Smooth muscle cell (in vitro differentiated cells): Measurements from ENCODE around the gene TBRG4. TPM values are rescaled to one million over a fixed set of nuclear protein-coding genes. Genes with fewer than 3 reads are reported as not detected.

ENCODE experiments used
- DNase-seq: peaks from one replicate; lab custom pipeline; 2025; ENCODE audit not compliant: unreplicated experiment; lab: John Stamatoyannopoulos, UW
- H2AFZ ChIP-seq: fragments of 200-600 bp; sonication (generic); 2 replicates; pipeline ENCODE4 v1.6.0; 2016; ENCODE audit warnings: antibody characterized with exemption, low read depth, mild to moderate bottlenecking
- H3F3A ChIP-seq: fragments of 200-600 bp; sonication (generic); 2 replicates; pipeline ENCODE4 v1.6.0; 2017; ENCODE audit warnings: antibody characterized with exemption, low read depth
- H3K27ac ChIP-seq: fragments of 200-600 bp; sonication (generic); 2 replicates; pipeline ENCODE4 v1.5.1; 2016; ENCODE audit warnings: low read depth, mild to moderate bottlenecking
- H3K27me3 ChIP-seq: fragments of 200-600 bp; sonication (generic); 2 replicates; pipeline ENCODE4 v1.6.1; 2016; ENCODE audit warnings: low read depth, mild to moderate bottlenecking
- H3K36me3 ChIP-seq: fragments of 200-600 bp; sonication (generic); 2 replicates; pipeline ENCODE4 v1.5.1; 2016; ENCODE audit warnings: low read depth
- H3K4me1 ChIP-seq: fragments of 200-600 bp; sonication (generic); 2 replicates; pipeline ENCODE4 v1.5.1; 2016; ENCODE audit warnings: low read depth
- H3K4me2 ChIP-seq: fragments of 200-600 bp; sonication (generic); 2 replicates; pipeline ENCODE4 v1.6.0; 2016; ENCODE audit warnings: mild to moderate bottlenecking
- H3K4me3 ChIP-seq: fragments of 200-600 bp; sonication (generic); 2 replicates; pipeline ENCODE4 v1.5.1; 2016; ENCODE audit warnings: mild to moderate bottlenecking
- H3K79me2 ChIP-seq: fragments of 200-600 bp; sonication (generic); 2 replicates; pipeline ENCODE4 v1.6.0; 2016; ENCODE audit warnings: low read depth, mild to moderate bottlenecking
- H3K9ac ChIP-seq: fragments of 200-600 bp; sonication (generic); 2 replicates; pipeline ENCODE4 v1.6.0; 2016; ENCODE audit warnings: low read depth
- H3K9me3 ChIP-seq: fragments of 200-600 bp; sonication (generic); replicated peaks from 2 replicates; pipeline ENCODE4 v1.5.1; 2016; ENCODE audit warnings: low read depth
- H4K20me1 ChIP-seq: fragments of 200-600 bp; sonication (generic); 2 replicates; pipeline ENCODE4 v1.6.0; 2016; ENCODE audit warnings: low read depth
- CTCF ChIP-seq: fragments of 200-600 bp; sonication (generic); IDR thresholded peaks from 2 replicates; pipeline ENCODE4 v1.5.1; 2017; ENCODE audit warnings: borderline replicate concordance, mild to moderate bottlenecking, antibody characterized with exemption; ENCODE audit not compliant: insufficient read depth, poor library complexity, severe bottlenecking
- WGBS: methylation state at CpG from one replicate; pipeline ENCODE4 v1.1.7; 2016; ENCODE audit warnings: low lambda C conversion rate; 5-methylcytosine and 5-hydroxymethylcytosine counted together
- polyA plus RNA-seq: library from polyadenylated mRNA; unstranded; fragments of >200 nt; fragmentation: Nextera tagmentation; extraction: Ambion mirVana; gene quantifications from 2 replicates; pipeline ENCODE4 v1.2.1, GENCODE V29; 2016
- total RNA-seq: library from RNA; depleted of rRNA; stranded (reverse); fragments of >200 nt; gene quantifications from 2 replicates; pipeline ENCODE4 v1.2.3, GENCODE V29; 2014

TBRG4 gene
- total and polyA plus RNA-seq, 2 experiments from 2014 or later = 30.2 to 52.5 TPM

- 95% methylated on average over 11 of the region's 11 CpGs for WGBS
- DNase-seq = no peak
- H3K27ac ChIP-seq = no peak overlapping the region
Observed at GRCh38 chr7:45125193-45125904, 13.9 kb upstream of the TBRG4 start.

GRCh38 chr7:45123913-45124710, 12.6 kb upstream of the TBRG4 start:
- no peak overlapping the region for H3K9ac ChIP-seq

More at GRCh38 chr7:45125193-45125904, 13.9 kb upstream of the TBRG4 start:
- H3K36me3 ChIP-seq = no peaks in the 10 kb centered on the region
- no peaks in the 10 kb centered on the region for H3K4me1 ChIP-seq
- no peaks in the 10 kb centered on the region for H3F3A ChIP-seq
- H4K20me1 ChIP-seq = no peaks in the 10 kb centered on the region
- no peak overlapping the region for H3K9ac ChIP-seq
- no peaks in the 10 kb centered on the region for H3K9me3 ChIP-seq
- no peak overlapping the region for H3K4me3 ChIP-seq
- no peaks in the 10 kb centered on the region for H3K79me2 ChIP-seq
- no peaks in the 10 kb centered on the region for H3K27me3 ChIP-seq
- H2AFZ ChIP-seq = no peak overlapping the region
- H3K4me2 ChIP-seq = no peak overlapping the region
- TF ChIP-seq CTCF = no peak

GRCh38 chr7:45122975-45123860, 11.7 kb upstream of the TBRG4 start:
- no peak for TF ChIP-seq CTCF
- WGBS = 89% methylated on average over 16 of the region's 16 CpGs
- H3K9ac ChIP-seq = no peak overlapping the region
- H3K27ac ChIP-seq = no peak overlapping the region
- no peaks in the 10 kb centered on the region for H3K27me3 ChIP-seq
- no peaks in the 10 kb centered on the region for H3K79me2 ChIP-seq
- H3K4me1 ChIP-seq = no peaks in the 10 kb centered on the region
- no peak overlapping the region for H3K4me3 ChIP-seq
- no peaks in the 10 kb centered on the region for H3F3A ChIP-seq
- H3K4me2 ChIP-seq = no peak overlapping the region
- H3K9me3 ChIP-seq = no peaks in the 10 kb centered on the region
- H2AFZ ChIP-seq = no peak overlapping the region
- DNase-seq = no peak
- H4K20me1 ChIP-seq = no peaks in the 10 kb centered on the region
- no peaks in the 10 kb centered on the region for H3K36me3 ChIP-seq

More at GRCh38 chr7:45123913-45124710, 12.6 kb upstream of the TBRG4 start:
- no peak for DNase-seq
- WGBS = 73% methylated on average over 9 of the region's 12 CpGs
- Histone ChIP-seq H3K27me3 (no peaks in the 10 kb centered on the region), H3F3A (no peaks in the 10 kb centered on the region), H3K27ac (no peak overlapping the region), H3K79me2 (no peaks in the 10 kb centered on the region), H2AFZ (no peak overlapping the region), H3K4me3 (no peak overlapping the region), H3K4me1 (no peaks in the 10 kb centered on the region), H3K9me3 (no peaks in the 10 kb centered on the region), H3K4me2 (no peak overlapping the region), H3K36me3 (no peaks in the 10 kb centered on the region), H4K20me1 (no peaks in the 10 kb centered on the region)
- TF ChIP-seq CTCF = no peak
